GM06990 (cell line): ENCODE results near the gene YAE1.

ENCODE experiments used
- DNase-seq: peaks from one replicate; pipeline ENCODE4 v3.0.0-alpha.2; 2011; ENCODE audit not compliant: insufficient read length; ENCODE audit errors: extremely low read depth
- H3K27me3 ChIP-seq: replicated peaks from 2 replicates; pipeline ENCODE4 v1.6.0; 2011; ENCODE audit warnings: low read length; ENCODE audit not compliant: control insufficient read depth, insufficient read depth
- H3K36me3 ChIP-seq: 2 replicates; pipeline ENCODE4 v1.5.1; 2011; ENCODE audit warnings: low read length; ENCODE audit not compliant: control insufficient read depth, insufficient read depth
- H3K4me3 ChIP-seq: replicated peaks from 2 replicates; pipeline ENCODE4 v1.5.1; 2011; ENCODE audit warnings: low read depth, mild to moderate bottlenecking, control low read depth, low read length
- CTCF ChIP-seq: IDR thresholded peaks from 2 replicates; pipeline ENCODE4 v1.5.1; 2011; ENCODE audit warnings: low read length, control low read depth, mild to moderate bottlenecking, inconsistent platforms; ENCODE audit not compliant: insufficient read depth, poor library complexity, severe bottlenecking

YAE1 gene

GRCh38 chr7:39615350-39615975 is 49.3 kb downstream of the YAE1 start:
- Histone ChIP-seq H3K36me3 (no peaks in the 10 kb centered on the region), H3K4me3 (no peak overlapping the region), H3K27me3 (no peaks in the 10 kb centered on the region)
- no peak for DNase-seq
- TF ChIP-seq CTCF, result no peak

- Histone ChIP-seq H3K4me3 (no peak overlapping the region), H3K27me3 (no peaks in the 10 kb centered on the region), H3K36me3 (no peaks in the 10 kb centered on the region)
- TF ChIP-seq CTCF, result no peak
- no peak for DNase-seq
These were observed 49.9 kb downstream of the YAE1 start for GRCh38 chr7:39616138-39616537.

- Histone ChIP-seq H3K36me3 (no peaks in the 10 kb centered on the region), H3K27me3 (no peaks in the 10 kb centered on the region), H3K4me3 (no peak overlapping the region)
- no peak for TF ChIP-seq CTCF
- DNase-seq, result no peak
These were observed 50.8 kb downstream of the YAE1 start for GRCh38 chr7:39617005-39617404.

GRCh38 chr7:39618868-39619267 is 52.7 kb downstream of the YAE1 start:
- Histone ChIP-seq H3K36me3 (no peaks in the 10 kb centered on the region), H3K4me3 (no peak overlapping the region), H3K27me3 (no peaks in the 10 kb centered on the region)
- DNase-seq, result no peak
- TF ChIP-seq CTCF, result no peak

- H3K27me3 ChIP-seq, result no peaks in the 10 kb centered on the region
- TF ChIP-seq CTCF, result no peak
- H3K4me3 ChIP-seq, result no peak overlapping the region
- H3K36me3 ChIP-seq, result no peaks in the 10 kb centered on the region
- DNase-seq, result no peak
These were observed 54.3 kb downstream of the YAE1 start for GRCh38 chr7:39620486-39620885.

- no peak for TF ChIP-seq CTCF
- Histone ChIP-seq H3K36me3 (no peaks in the 10 kb centered on the region), H3K4me3 (no peak overlapping the region), H3K27me3 (no peaks in the 10 kb centered on the region)
- DNase-seq, result no peak
These were observed 55.1 kb downstream of the YAE1 start for GRCh38 chr7:39621261-39621660.
